ENCODE measurements around the gene STEAP1B. TPM values are rescaled to one million over a fixed set of nuclear protein-coding genes. Genes with fewer than 3 reads are reported as not detected.

Gene STEAP1B
- total RNA-seq, 1 donor = 38.6 TPM

- no peak for TF ChIP-seq CTCF (IDR thresholded peaks at IDR 0.05; ENCODE audit: insufficient read depth, low read length)
- DNase-seq (ENCODE audit: low read depth) = no peak
- H3K4me3 ChIP-seq (ENCODE audit: low read depth, low read length) = no peak overlapping the region
Observed at GRCh38 chr7:22477876-22478450, 22.0 kb downstream of the STEAP1B start.

GRCh38 chr7:22477262-22477661, 22.7 kb downstream of the STEAP1B start:
- no peak overlapping the region for H3K4me3 ChIP-seq (ENCODE audit: low read depth, low read length)
- no peak for DNase-seq (ENCODE audit: low read depth)
- no peak for TF ChIP-seq CTCF (IDR thresholded peaks at IDR 0.05; ENCODE audit: insufficient read depth, low read length)

DNA sequence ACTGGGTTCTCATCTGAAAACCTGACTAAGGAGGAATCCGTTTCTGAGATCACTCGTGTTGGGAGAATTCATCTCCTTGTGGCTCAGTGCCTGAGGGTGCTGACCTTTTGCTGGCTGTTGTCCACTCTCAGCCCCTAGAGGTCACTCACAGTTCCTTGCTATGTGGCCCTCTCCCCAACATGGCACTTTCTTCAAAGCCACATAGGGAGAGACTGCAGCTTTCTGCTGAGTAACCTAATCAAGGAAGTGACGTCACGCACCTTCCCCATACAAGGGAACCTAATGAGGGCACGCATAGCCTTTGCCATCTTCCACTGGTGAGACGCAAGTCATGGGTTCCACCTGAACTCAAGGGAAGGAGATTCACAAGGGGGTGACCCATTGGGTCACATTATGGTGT, 23.2 kb downstream of the STEAP1B start:
- no peak for TF ChIP-seq CTCF (IDR thresholded peaks at IDR 0.05; ENCODE audit: insufficient read depth, low read length)
- no peak for DNase-seq (ENCODE audit: low read depth)
- no peak overlapping the region for H3K4me3 ChIP-seq (ENCODE audit: low read depth, low read length)

GRCh38 chr7:22474645-22475044, 25.3 kb downstream of the STEAP1B start:
- no peak for TF ChIP-seq CTCF (IDR thresholded peaks at IDR 0.05; ENCODE audit: insufficient read depth, low read length)
- DNase-seq (ENCODE audit: low read depth) = no peak
- H3K4me3 ChIP-seq (ENCODE audit: low read depth, low read length) = no peak overlapping the region

- DNase-seq (ENCODE audit: low read depth) = no peak
- TF ChIP-seq CTCF (IDR thresholded peaks at IDR 0.05; ENCODE audit: insufficient read depth, low read length) = no peak
- H3K4me3 ChIP-seq (ENCODE audit: low read depth, low read length) = no peak overlapping the region
Observed at GRCh38 chr7:22470981-22471380, 29.0 kb downstream of the STEAP1B start.

DNA sequence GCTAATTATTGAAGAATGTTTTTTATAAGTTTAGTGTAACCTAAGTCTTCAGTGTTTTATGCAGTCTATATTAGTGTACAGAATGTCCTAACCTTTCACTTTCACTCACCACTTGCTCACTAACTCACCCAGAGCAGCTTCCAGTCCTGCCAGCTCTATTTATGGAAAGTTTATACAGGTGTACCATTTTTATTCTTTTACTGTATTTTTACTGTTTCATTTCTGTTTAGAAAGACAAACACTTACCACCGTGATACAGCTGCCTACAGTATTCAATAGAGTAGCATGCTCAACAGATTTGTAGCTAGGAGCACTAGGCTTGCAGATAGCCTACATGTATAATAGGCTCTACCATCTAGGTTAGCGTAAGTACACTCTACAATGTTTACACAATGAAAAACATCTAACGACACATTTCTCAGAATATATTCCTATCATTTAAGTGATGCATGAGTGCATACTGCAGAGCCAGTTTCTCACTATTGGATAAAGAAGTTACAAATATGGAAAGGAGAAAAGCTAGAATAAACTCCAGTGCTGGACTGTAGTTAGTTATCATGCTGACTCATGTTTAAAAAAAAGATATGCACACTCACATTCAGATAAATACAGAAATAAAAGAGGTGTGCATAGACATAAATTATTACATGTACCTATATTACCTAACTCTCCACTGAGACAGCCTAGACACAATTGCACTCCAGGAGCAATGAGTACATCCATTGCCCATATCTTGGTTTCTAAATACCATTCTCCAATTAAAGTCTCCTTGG, 30.4 kb downstream of the STEAP1B start:
- H3K4me3 ChIP-seq (ENCODE audit: low read depth, low read length) = no peak overlapping the region
- no peak for TF ChIP-seq CTCF (IDR thresholded peaks at IDR 0.05; ENCODE audit: insufficient read depth, low read length)
- DNase-seq (ENCODE audit: low read depth) = no peak
